H1 (cell line): Measurements from ENCODE around the gene NLGN4X. TPM values are rescaled to one million over a fixed set of nuclear protein-coding genes. Genes with fewer than 3 reads are reported as not detected.

Experiments used
- ATF2 ChIP-seq: IDR thresholded peaks from 2 replicates; pipeline ENCODE4 v1.6.1; 2012; ENCODE audit warnings: low read length, inconsistent platforms
- CHD1 ChIP-seq: IDR thresholded peaks from 2 replicates; pipeline ENCODE4 v1.6.1; 2012; ENCODE audit warnings: low read depth, low read length, improper control_type of control experiment
- CHD7 ChIP-seq: fragments of 300-600 bp; sonication (generic); IDR thresholded peaks from 2 replicates; pipeline ENCODE4 v1.7.1; 2012; ENCODE audit warnings: low read length, moderate library complexity, mild to moderate bottlenecking, inconsistent platforms; ENCODE audit not compliant: insufficient replicate concordance
- FOSL1 ChIP-seq: IDR thresholded peaks from 2 replicates; pipeline ENCODE4 v1.6.1; 2011; ENCODE audit warnings: mild to moderate bottlenecking, low read depth, low read length, moderate library complexity; ENCODE audit not compliant: insufficient read depth
- GABPA ChIP-seq: IDR thresholded peaks from 2 replicates; pipeline ENCODE4 v1.6.1; 2011; ENCODE audit warnings: mild to moderate bottlenecking, low read length, moderate library complexity, borderline replicate concordance; ENCODE audit not compliant: insufficient read depth
- KDM4A ChIP-seq: IDR thresholded peaks from one replicate; pipeline ENCODE4 v1.7.1; 2012; ENCODE audit warnings: low read depth, mild to moderate bottlenecking, moderate library complexity, low read length, inconsistent platforms; ENCODE audit not compliant: severe bottlenecking
- POLR2A ChIP-seq, 2 experiments: IDR thresholded peaks; 1 replicate in 1 of 2; 2 replicates in 1 of 2; pipeline ENCODE4 v1.6.1; 2011; ENCODE audit warnings: low read depth in 2 of 2, low read length in 2 of 2, mild to moderate bottlenecking in 2 of 2; ENCODE audit errors: control extremely low read depth in 1 of 2
- SIRT6 ChIP-seq: IDR thresholded peaks from one replicate; pipeline ENCODE4 v1.7.1; 2012; ENCODE audit warnings: low read length, inconsistent platforms
- SUZ12 ChIP-seq: fragments of 200-600 bp; sonication (generic); IDR thresholded peaks from 2 replicates; pipeline ENCODE4 v1.6.1; 2012; ENCODE audit warnings: mild to moderate bottlenecking, inconsistent platforms, low read length, moderate library complexity, mixed read lengths
- TAF7 ChIP-seq: optimal IDR thresholded peaks from 2 replicates; pipeline ENCODE3; 2011; ENCODE audit warnings: low read depth, mild to moderate bottlenecking, inconsistent platforms, low read length, moderate library complexity, borderline replicate concordance
- TCF12 ChIP-seq: IDR thresholded peaks from 2 replicates; pipeline ENCODE4 v1.6.1; 2011; ENCODE audit warnings: low read depth, mild to moderate bottlenecking, low read length
- polyA plus RNA-seq, 7 experiments: library from polyadenylated mRNA; depleted of rRNA in 3 of 7; stranded (reverse) in 5 of 7; unstranded in 2 of 7; fragments of >200 nt in 5 of 7; fragments of 200-250 nt in 2 of 7; gene quantifications; 1 replicate in 5 of 7; 2 replicates in 1 of 7; 4 replicates in 1 of 7; pipeline versions ENCODE4 v1.2.1 to v1.2.3, GENCODE V29; 2011 to 2013; ENCODE audit warnings: missing spikeins in 2 of 7, mixed read lengths in 2 of 7
- total RNA-seq: library from RNA; stranded (reverse); fragmentation: NEBNext Ultra II Directional; extraction: Animal tissue kit (Norgen Biotek cat#: 25700); gene quantifications from 2 replicates; pipeline ENCODE4 v1.2.1, GENCODE V29; 2021

The NLGN4X gene
- total and polyA plus RNA-seq, 2 of the 8 experiments (the other 6 are each of a cell fraction or from before 2014, with no cell fraction given): 104 to 124 TPM

GRCh38 chrX:6228720-6229119 lies at the start of gene NLGN4X (continued):
- TF ChIP-seq SUZ12 (no peak), CHD7 (no peak), POLR2A (IDR thresholded peaks at IDR 0.05; ENCODE audit: control extremely low read depth in 1 of 2, low read depth in 2 of 2, low read length in 2 of 2) (peak in 1 of 2 experiments; percentile 60; a peak in 2 of 3 replicates), KDM4A (no peak), TCF12 (no peak), CHD1 (no peak), ATF2 (no peak), SIRT6 (no peak), FOSL1 (no peak), TAF7 (peak; percentile 37), GABPA (no peak)
